K562 (cell line): Measurements from ENCODE around the gene ERMP1. TPM values are rescaled to one million over a fixed set of nuclear protein-coding genes. Genes with fewer than 3 reads are reported as not detected.

Experiments used
- ATAC-seq: fragments of 200-7000 bp; cut with Tn5 transposase; 3 replicates; pipeline ENCODE4 v1.9.1; 2020; ENCODE audit warnings: moderate library complexity
- BruUV-seq: library from RNA; stranded (reverse); fragments of 400-500 nt; replicated peaks from 2 replicates; lab custom pipeline; 2021; lab: Mats Ljungman, UMichigan
- CTCF ChIA-PET: fragments of 300-600 bp; formaldehyde crosslinking; extraction: SDS; loops from one replicate; lab custom pipeline; 2021; ENCODE audit warnings: low intra/inter-chr PET ratio; lab: Yijun Ruan, JAX
- POLR2A ChIA-PET: fragments of 300-600, 350-650 bp; sonication (Branson Sonifier 250); formaldehyde crosslinking; extraction: SDS; loops from one replicate; lab custom pipeline; 2021; ENCODE audit warnings: antibody characterized with exemption, inconsistent platforms; lab: Yijun Ruan, JAX
- DNase-seq, 4 experiments: peaks; one replicate each; pipeline versions ENCODE4 v3.0.0 to v3.0.0-alpha.2; 2011 to 2018; ENCODE audit warnings: low spot score in 3 of 4, mixed read lengths in 3 of 4; ENCODE audit errors: extremely low read depth in 1 of 4
- FAIRE-seq: peaks from 2 replicates; lab custom pipeline; 2011; peaks lifted over from hg19 to GRCh38; lab: Jason Lieb, UNC
- H2AFZ ChIP-seq: 2 replicates; pipeline ENCODE4 v1.6.0; 2011; ENCODE audit warnings: low read depth, low read length, control low read depth, inconsistent platforms
- H3K27ac ChIP-seq: fragments of 200-600 bp; 3 replicates; pipeline ENCODE4 v1.8.0; 2011; ENCODE audit warnings: low read depth, mild to moderate bottlenecking, control low read depth, inconsistent platforms, low read length, moderate library complexity, mixed read lengths; ENCODE audit errors: extremely low read depth
- H3K27me3 ChIP-seq, 2 experiments: fragments of 300-600 bp in 1 of 2; 2 replicates in 1 of 2; 3 replicates in 1 of 2; pipeline versions ENCODE4 v1.6.0 to v1.8.0; 2011; ENCODE audit warnings: inconsistent platforms in 2 of 2, low read length in 2 of 2, mild to moderate bottlenecking in 1 of 2, mixed read lengths in 1 of 2, moderate library complexity in 1 of 2; ENCODE audit not compliant: control insufficient read depth in 2 of 2, insufficient read depth in 2 of 2
- H3K36me3 ChIP-seq: fragments of 300-600 bp; 3 replicates; pipeline ENCODE4 v1.8.0; 2011; ENCODE audit warnings: mild to moderate bottlenecking, low read length, inconsistent platforms; ENCODE audit not compliant: control insufficient read depth, insufficient read depth
- H3K4me1 ChIP-seq, 2 experiments: fragments of 200-600 bp in 1 of 2; replicated peaks in 1 of 2; 2 replicates in 1 of 2; 3 replicates in 1 of 2; pipeline versions ENCODE4 v1.5.1 to v1.8.0; 2011; ENCODE audit warnings: inconsistent platforms in 2 of 2, low read length in 2 of 2, mild to moderate bottlenecking in 1 of 2, mixed read lengths in 1 of 2, moderate library complexity in 1 of 2; ENCODE audit not compliant: control insufficient read depth in 2 of 2, insufficient read depth in 2 of 2
- H3K4me2 ChIP-seq: 2 replicates; pipeline ENCODE4 v1.6.1; 2011; ENCODE audit warnings: low read length, control low read depth, inconsistent platforms, mixed read lengths; ENCODE audit not compliant: insufficient read depth
- H3K4me3 ChIP-seq: fragments of 200-600 bp; sonication (generic), shearing (Covaris generic); 2 replicates; pipeline ENCODE4 v1.5.1; 2016; ENCODE audit warnings: control low read depth, inconsistent platforms
- H3K79me2 ChIP-seq: fragments of 200-600 bp; 3 replicates; pipeline ENCODE4 v1.8.0; 2011; ENCODE audit warnings: low read length, inconsistent platforms; ENCODE audit not compliant: control insufficient read depth, insufficient read depth
- H3K9ac ChIP-seq, 2 experiments: 2 replicates each; pipeline versions ENCODE4 v1.6.0 to v1.6.1; 2011; ENCODE audit warnings: low read depth in 2 of 2, low read length in 2 of 2, control low read depth in 1 of 2, inconsistent platforms in 1 of 2, mild to moderate bottlenecking in 1 of 2, mixed read lengths in 1 of 2; ENCODE audit not compliant: insufficient read depth in 1 of 2
- H3K9me1 ChIP-seq: one replicate; pipeline ENCODE4 v1.6.0; 2011; ENCODE audit warnings: inconsistent platforms, mild to moderate bottlenecking, low read length, moderate library complexity; ENCODE audit not compliant: control insufficient read depth, insufficient read depth
- H3K9me3 ChIP-seq: replicated peaks from 2 replicates; pipeline ENCODE4 v1.5.1; 2011; ENCODE audit warnings: low read depth, low read length, inconsistent platforms; ENCODE audit not compliant: control insufficient read depth, insufficient read depth
- H4K20me1 ChIP-seq: replicated peaks from 2 replicates; pipeline ENCODE4 v1.6.1; 2011; ENCODE audit warnings: low read length, inconsistent platforms, mixed read lengths; ENCODE audit not compliant: control insufficient read depth, insufficient read depth
- CREB3 ChIP-seq: fragments of 450-650 bp; conservative IDR thresholded peaks from 2 replicates; pipeline ENCODE4 v1.6.1; 2016; ENCODE audit warnings: missing genetic modification characterization, low read depth, mild to moderate bottlenecking, missing compliant biosample characterization, moderate library complexity
- HLTF ChIP-seq: fragments of 450-650 bp; IDR thresholded peaks from 2 replicates; pipeline ENCODE4 v1.6.1; 2016
- HMG20B ChIP-seq: fragments of 250-450 bp; sonication (Bioruptor Pico); IDR thresholded peaks from 2 replicates; pipeline ENCODE4 v1.5.0; 2021; ENCODE audit warnings: mild to moderate bottlenecking
- ID3 ChIP-seq, 2 experiments: fragments of 250-450 bp in 1 of 2; fragments of 450-650 bp in 1 of 2; sonication (Bioruptor Pico) in 1 of 2; IDR thresholded peaks; 2 replicates each; pipeline versions ENCODE4 v1.6.1 to v1.8.0; 2016 to 2021; ENCODE audit warnings: mild to moderate bottlenecking in 2 of 2, moderate library complexity in 2 of 2, missing compliant biosample characterization in 1 of 2, missing genetic modification characterization in 1 of 2
- JUND ChIP-seq, 2 experiments: IDR thresholded peaks; 2 replicates in 1 of 2; 3 replicates in 1 of 2; pipeline ENCODE4 v1.6.1; 2011; ENCODE audit warnings: borderline replicate concordance in 2 of 2, low read depth in 2 of 2, low read length in 2 of 2, improper control_type of control experiment in 1 of 2, missing biosample characterization in 1 of 2, missing genetic modification characterization in 1 of 2, missing genetic modification reagents in 1 of 2
- PHF21A ChIP-seq: fragments of 450-650 bp; IDR thresholded peaks from 2 replicates; pipeline ENCODE4 v1.6.1; 2017; ENCODE audit warnings: low read depth, borderline replicate concordance
- POU5F1 ChIP-seq: fragments of 150-350 bp; IDR thresholded peaks from 2 replicates; pipeline ENCODE4 v1.6.1; 2014; ENCODE audit warnings: borderline replicate concordance, low read length, low read depth, mild to moderate bottlenecking; ENCODE audit not compliant: partially characterized antibody
- SREBF2 ChIP-seq: sonication (generic); formaldehyde crosslinking; IDR thresholded peaks from 2 replicates; pipeline ENCODE4 v1.4.0; 2020; ENCODE audit warnings: mild to moderate bottlenecking, missing genetic modification reagents
- SRF ChIP-seq, 2 experiments: fragments of 250-450, 450-650 bp in 1 of 2; sonication (Bioruptor Pico) in 1 of 2; sonication (generic) in 1 of 2; formaldehyde crosslinking; IDR thresholded peaks; 2 replicates each; pipeline versions ENCODE4 v1.5.0 to v1.5.1; 2020 to 2022; ENCODE audit warnings: mild to moderate bottlenecking in 1 of 2, missing genetic modification reagents in 1 of 2
- TCF3 ChIP-seq: sonication (generic); formaldehyde crosslinking; IDR thresholded peaks from 2 replicates; pipeline ENCODE4 v1.4.0; 2020; ENCODE audit warnings: mild to moderate bottlenecking, missing genetic modification reagents
- TEAD1 ChIP-seq, 2 experiments: fragments of 450-650 bp in 1 of 2; sonication (generic) in 1 of 2; formaldehyde crosslinking; IDR thresholded peaks; 2 replicates each; pipeline versions ENCODE4 v1.4.0 to v1.8.0; 2020 to 2022; ENCODE audit warnings: mild to moderate bottlenecking in 2 of 2, missing genetic modification reagents in 1 of 2
- ZC3H4 ChIP-seq: sonication (generic); formaldehyde crosslinking; IDR thresholded peaks from 2 replicates; pipeline ENCODE4 v1.9.0; 2021; ENCODE audit warnings: missing genetic modification reagents, borderline replicate concordance
- ZNF263 ChIP-seq: sonication (generic); formaldehyde crosslinking; IDR thresholded peaks from 2 replicates; pipeline ENCODE4 v1.8.0; 2022; ENCODE audit warnings: mild to moderate bottlenecking, missing genetic modification reagents, borderline replicate concordance
- ZNF551 ChIP-seq: fragments of 250-450 bp; sonication (Bioruptor Pico); IDR thresholded peaks from 2 replicates; pipeline ENCODE4 v1.5.0; 2021; ENCODE audit warnings: mild to moderate bottlenecking, moderate library complexity
- WGBS: fragments of 100-300 bp; shearing (Covaris generic); methylation state at CpG from one replicate; pipeline ENCODE4 v1.1.6; 2016; ENCODE audit warnings: low coverage, mixed read lengths; ENCODE audit not compliant: insufficient coverage; ENCODE audit errors: missing lambda C conversion rate; 5-methylcytosine and 5-hydroxymethylcytosine counted together
- in situ Hi-C: fragments of 300-500 bp; cut with MboI; formaldehyde crosslinking; loops from 4 replicates; pipeline ENCODE4 v1.15.0; 2018; ENCODE audit warnings: inconsistent platforms, mixed read lengths
- intact Hi-C: fragments of 100-400 bp; cut with micrococcal nuclease; formaldehyde crosslinking; loops from 2 replicates; pipeline ENCODE4 v1.14.2; 2022
- polyA plus RNA-seq, 8 experiments: library from polyadenylated mRNA; depleted of rRNA in 4 of 8; stranded (reverse) in 5 of 8; unstranded in 3 of 8; fragments of >200 nt; fragmentation: Nextera tagmentation in 2 of 8; fragmentation: Illumina TruSeq in 1 of 8; extraction: Ambion mirVana in 2 of 8; extraction: Trizol in 1 of 8; gene quantifications; 2 replicates each; pipeline versions ENCODE4 v1.2.1 to v1.2.3, GENCODE V29; 2011 to 2014; ENCODE audit warnings: inconsistent platforms in 1 of 8, missing spikeins in 1 of 8
- total RNA-seq, 7 experiments: library from RNA; depleted of rRNA in 6 of 7; stranded (reverse); fragments of >200 nt in 6 of 7; fragmentation: Illumina TruSeq in 2 of 7; extraction: Trizol in 2 of 7; gene quantifications; 2 replicates each; pipeline versions ENCODE4 v1.2.1 to v1.2.3, GENCODE V29; 2011 to 2021; ENCODE audit warnings: low replicate concordance in 1 of 7
- TF ChIP-seq, protein P1 (sequence below): IDR thresholded peaks from 3 replicates; pipeline ENCODE4 v1.6.1; 2011; ENCODE audit warnings: borderline replicate concordance, mild to moderate bottlenecking; ENCODE audit not compliant: insufficient read length, insufficient read depth

ERMP1 gene
- total and polyA plus RNA-seq, 9 of the 15 experiments (the other 6 are each of a cell fraction or from before 2014, with no cell fraction given) = 2.5 to 26.3 (median 12.6) TPM

GRCh38 chr9:5858833-5859232 lies 25.9 kb upstream of the ERMP1 start:
- H3K27me3 ChIP-seq = no peaks in the 10 kb centered on the region
- no peaks in the 10 kb centered on the region for H3K4me1 ChIP-seq
- no peak overlapping the region for H3K4me3 ChIP-seq
- ChIA-PET CTCF (no interaction called here), POLR2A (interaction anchor here (0.6 kb wide), 1 partner anchor 110 kb away, joined by 3 read pairs; no protein-coding TSS in a partner anchor)
- FAIRE-seq (no peak), DNase-seq (no peak), ATAC-seq (no peak)
- H2AFZ ChIP-seq = no peak overlapping the region
- H3K79me2 ChIP-seq = no peaks in the 10 kb centered on the region
- intact Hi-C loops (no loop called here), in situ Hi-C loops (no loop called here)
- no peaks in the 10 kb centered on the region for H3K9me3 ChIP-seq
- H3K36me3 ChIP-seq = no peaks in the 10 kb centered on the region
- no peak overlapping the region for H3K9ac ChIP-seq
- H3K27ac ChIP-seq = no peak overlapping the region
- TF ChIP-seq ZC3H4 (CRISPR knock-in tag) = no peak
- TF ChIP-seq ZNF263 (CRISPR knock-in tag) = no peak
- no peak for TF ChIP-seq SRF (CRISPR knock-in tag; IDR thresholded peaks at IDR 0.05)
- no peak for TF ChIP-seq ZNF551 (CRISPR knock-in tag)
- no peak for TF ChIP-seq ID3 (CRISPR knock-in tag; IDR thresholded peaks at IDR 0.05)
- TF ChIP-seq ID3 (tag; IDR thresholded peaks at IDR 0.05) = no peak
- TF ChIP-seq JUND (IDR thresholded peaks at IDR 0.05; ENCODE audit: borderline replicate concordance, low read depth, low read length) = no peak
- TF ChIP-seq JUND (tag; IDR thresholded peaks at IDR 0.05; ENCODE audit: borderline replicate concordance, low read depth, low read length) = no peak
- TF ChIP-seq TCF3 = no peak
- TF ChIP-seq, protein P1, sequence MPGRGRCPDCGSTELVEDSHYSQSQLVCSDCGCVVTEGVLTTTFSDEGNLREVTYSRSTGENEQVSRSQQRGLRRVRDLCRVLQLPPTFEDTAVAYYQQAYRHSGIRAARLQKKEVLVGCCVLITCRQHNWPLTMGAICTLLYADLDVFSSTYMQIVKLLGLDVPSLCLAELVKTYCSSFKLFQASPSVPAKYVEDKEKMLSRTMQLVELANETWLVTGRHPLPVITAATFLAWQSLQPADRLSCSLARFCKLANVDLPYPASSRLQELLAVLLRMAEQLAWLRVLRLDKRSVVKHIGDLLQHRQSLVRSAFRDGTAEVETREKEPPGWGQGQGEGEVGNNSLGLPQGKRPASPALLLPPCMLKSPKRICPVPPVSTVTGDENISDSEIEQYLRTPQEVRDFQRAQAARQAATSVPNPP = no peak
- no peak for TF ChIP-seq HMG20B
- TF ChIP-seq PHF21A = no peak
- no peak for TF ChIP-seq HLTF
- TF ChIP-seq CREB3 (tag) = no peak
- no peak for TF ChIP-seq TEAD1 (CRISPR knock-in tag; IDR thresholded peaks at IDR 0.05)
- TF ChIP-seq SREBF2 (CRISPR knock-in tag) = no peak
- TF ChIP-seq POU5F1 = no peak
- no peaks in the 10 kb centered on the region for H3K9me1 ChIP-seq
- H3K4me2 ChIP-seq = no peak overlapping the region
- no peaks in the 10 kb centered on the region for H4K20me1 ChIP-seq
- WGBS = 8% methylated on average over 3 of the region's 3 CpGs
- BruUV-seq = no TSS peak
